GM18511 (cell line): ENCODE results near the gene ADAMTS16.

Source experiments
- ATAC-seq: cut with Tn5 transposase; IDR thresholded peaks from one replicate; pipeline ENCODE4 v1.9.1; 2021; ENCODE audit warnings: mild to moderate bottlenecking, moderate library complexity; ENCODE audit not compliant: unreplicated experiment

The ADAMTS16 gene

DNA sequence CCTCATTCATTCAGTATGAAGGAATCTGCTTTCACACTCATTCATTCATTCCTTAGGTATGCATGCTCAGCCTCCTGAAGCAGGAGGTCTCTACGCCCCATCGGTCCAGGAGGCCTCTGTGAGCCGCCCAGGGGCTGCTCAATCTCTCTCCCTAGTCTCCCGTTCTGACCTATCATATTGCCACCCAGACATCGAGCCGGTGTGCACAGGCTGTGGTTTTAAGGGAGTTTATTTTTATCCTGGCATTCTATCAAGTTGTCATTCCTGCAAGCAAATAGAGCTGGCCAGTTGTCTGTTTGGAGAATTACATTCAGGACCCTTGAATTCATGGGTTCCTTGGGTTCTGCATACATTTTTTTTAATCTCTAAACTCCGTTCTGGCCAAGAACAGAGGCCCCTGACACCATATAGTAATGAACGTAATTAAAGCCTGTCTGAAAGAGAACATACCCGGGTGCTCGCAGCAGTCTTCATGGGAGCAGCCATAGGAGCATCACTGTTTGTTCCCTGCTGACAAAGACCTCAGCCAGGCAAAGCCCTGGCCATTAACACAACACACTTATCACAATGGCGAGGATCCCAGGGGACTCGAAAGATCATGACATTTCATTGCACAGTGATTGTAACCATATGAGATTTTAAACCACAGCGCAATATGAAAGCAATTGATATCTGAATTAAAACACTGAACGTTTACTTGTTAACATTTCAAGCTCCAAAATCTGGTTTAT lies 80.9 kb downstream of the ADAMTS16 start:
- ATAC-seq = no peak

DNA sequence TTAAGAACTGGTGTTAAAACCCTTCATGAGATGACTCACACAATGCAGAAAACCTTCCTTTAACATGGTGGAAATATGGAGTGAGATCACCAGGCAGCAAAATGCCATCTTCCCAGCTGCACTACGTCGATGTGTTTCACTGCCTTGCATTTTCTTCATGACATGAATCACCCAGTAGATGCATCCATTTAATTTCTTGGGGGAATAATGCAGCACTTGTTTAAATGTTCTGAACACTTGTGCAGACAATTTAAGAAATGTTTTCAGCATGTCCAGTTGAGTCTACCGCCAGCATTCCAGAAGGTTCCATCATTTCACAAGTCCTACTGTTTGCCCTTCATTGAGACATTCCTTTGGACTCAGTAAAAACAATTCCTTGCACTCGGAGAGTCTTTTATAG lies 81.6 kb downstream of the ADAMTS16 start:
- ATAC-seq = no peak

DNA sequence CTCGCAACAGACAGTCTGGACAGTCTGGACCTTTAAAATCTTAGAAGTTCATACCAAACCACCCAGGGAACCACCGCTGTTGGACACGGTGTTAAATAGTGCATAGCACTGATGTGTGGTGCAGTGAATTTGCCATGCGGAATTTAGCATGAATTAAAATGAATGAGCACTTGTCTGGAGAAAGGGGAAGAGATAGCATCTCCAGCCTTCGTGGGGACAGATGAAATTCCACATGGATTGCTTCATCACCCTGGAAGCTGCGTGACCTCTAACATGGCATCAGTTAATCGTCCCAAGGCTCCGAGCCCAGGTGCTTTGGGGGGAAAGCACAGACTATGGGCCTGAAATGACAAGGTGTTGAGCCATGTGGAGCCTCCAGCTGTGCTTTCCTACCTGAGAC lies 91.4 kb downstream of the ADAMTS16 start:
- ATAC-seq = no peak

DNA sequence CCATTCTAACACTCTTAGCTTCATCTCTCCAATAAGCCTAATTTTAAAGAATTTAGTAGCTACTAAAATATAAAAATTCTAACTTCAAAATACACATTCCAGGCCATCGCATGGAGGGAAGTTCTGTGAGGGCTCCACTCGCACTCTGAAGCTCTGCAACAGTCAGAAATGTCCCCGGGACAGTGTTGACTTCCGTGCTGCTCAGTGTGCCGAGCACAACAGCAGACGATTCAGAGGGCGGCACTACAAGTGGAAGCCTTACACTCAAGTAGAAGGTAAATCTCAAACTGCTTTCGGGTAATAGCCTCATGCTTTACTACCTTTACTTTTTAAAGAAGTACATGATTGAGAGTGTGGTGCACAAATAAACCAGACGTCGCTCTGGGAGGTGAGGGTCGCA lies 94.8 kb downstream of the ADAMTS16 start:
- ATAC-seq = no peak

DNA sequence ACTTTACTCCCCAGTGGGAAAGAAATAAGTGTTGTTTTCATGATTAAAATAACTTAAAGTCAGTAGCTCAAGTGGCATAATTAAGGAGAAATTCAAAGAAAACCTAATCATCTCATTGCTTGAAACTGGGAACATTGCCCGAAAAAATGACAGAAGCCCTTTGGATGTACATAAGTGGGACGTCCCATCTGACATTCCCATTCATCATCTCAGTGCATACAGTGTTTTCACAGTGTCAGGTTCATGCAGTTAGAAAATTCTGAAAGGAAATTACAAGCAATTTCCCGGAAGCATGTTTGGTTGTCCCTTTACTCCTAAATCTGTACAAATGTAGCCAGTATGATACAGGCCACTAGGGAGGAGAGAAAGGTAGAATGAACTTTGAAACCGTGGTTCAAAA lies 95.6 kb downstream of the ADAMTS16 start:
- no peak for ATAC-seq

DNA sequence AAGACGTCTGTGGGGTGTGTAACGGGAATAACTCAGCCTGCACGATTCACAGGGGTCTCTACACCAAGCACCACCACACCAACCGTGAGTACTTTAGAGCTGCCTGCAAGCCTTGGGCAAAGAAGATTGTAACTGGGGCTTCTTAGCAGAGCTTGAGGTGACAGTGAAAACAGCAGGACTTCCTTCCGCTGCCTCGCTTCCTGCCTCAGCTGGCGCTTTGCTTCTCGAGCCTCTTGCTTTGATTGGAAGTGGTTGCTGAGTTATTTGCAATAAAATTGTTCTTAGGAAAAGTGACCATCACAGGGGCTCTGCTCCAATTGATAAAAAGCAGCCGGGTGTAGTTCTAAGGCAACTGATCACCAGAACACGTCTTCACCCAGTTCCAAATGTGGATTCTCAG lies 99.1 kb downstream of the ADAMTS16 start:
- ATAC-seq = no peak

DNA sequence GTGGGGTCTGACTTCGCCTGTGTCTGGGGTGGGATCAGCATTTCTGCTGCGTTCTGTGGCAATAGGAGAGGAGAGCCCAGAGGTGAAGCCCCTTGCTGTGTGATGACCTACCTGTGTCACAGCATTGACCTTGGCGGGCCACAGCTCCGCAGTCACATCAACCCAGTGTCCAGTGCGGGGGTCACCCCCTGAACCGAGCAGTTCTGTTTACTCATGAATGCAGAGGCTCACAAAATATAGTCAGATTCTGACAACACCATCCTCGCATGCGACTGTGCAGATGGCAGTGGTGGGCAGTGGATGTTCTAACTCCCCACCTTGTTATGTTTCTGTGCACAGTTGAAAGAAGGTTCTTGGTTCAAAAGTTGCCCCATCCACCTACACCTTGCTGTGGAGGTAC lies 100.1 kb downstream of the ADAMTS16 start:
- no peak for ATAC-seq

DNA sequence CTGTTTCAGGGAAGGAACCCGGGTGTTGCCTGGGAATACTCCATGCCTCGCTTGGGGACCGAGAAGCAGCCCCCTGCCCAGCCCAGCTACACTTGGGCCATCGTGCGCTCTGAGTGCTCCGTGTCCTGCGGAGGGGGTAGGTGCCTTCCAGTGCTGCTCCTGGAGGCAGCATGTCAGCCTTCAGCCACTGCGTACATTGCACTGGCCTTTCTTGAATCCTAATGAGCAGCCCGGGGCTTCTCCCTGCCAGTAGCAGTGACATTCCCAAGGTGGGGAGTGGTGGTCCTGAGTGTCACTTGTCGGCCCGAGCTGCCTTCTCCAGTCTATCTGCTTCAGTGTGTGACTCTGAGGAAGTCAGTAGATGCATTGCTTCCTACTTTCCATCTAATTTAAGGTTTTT lies 101.9 kb downstream of the ADAMTS16 start:
- no peak for ATAC-seq

DNA sequence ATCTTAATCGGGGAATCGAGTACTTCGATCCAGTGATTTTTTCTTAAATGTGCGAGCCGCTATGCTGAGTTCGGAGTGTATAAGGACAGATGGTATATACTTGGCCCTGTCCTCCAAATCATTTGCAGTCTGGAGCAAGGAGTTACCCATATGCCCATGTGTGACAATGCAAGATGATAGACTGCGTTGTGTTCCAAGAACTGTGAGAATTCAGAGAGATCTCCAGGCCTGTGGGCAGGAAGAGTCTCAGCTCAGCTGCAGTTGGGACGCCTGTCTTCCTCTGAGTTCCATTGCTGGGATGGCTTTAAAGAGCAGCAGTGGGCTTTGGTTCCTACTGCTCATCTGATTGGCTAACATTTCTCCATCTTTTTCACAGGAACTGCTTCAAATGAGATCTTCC lies 106.6 kb downstream of the ADAMTS16 start:
- ATAC-seq = no peak

DNA sequence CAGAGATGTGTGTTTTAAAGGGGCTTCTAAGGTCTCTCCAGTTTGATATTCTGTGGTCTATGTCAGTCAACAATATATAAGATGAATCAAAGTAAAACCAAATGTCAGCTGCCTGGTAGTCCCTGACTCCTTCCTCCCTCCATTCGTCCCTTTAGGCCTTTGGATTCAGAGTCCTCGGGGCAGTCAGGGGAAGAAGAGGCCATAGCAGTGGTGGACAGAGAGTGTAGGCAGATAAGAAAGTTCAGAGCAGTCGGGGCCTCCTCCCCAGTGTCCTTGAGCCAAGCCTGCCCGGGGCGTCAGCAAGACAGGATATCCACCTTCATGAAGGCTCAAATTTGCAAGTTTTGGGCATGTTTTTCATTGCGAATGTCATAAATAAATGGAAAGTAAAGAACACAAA lies 110.6 kb downstream of the ADAMTS16 start:
- ATAC-seq = no peak

DNA sequence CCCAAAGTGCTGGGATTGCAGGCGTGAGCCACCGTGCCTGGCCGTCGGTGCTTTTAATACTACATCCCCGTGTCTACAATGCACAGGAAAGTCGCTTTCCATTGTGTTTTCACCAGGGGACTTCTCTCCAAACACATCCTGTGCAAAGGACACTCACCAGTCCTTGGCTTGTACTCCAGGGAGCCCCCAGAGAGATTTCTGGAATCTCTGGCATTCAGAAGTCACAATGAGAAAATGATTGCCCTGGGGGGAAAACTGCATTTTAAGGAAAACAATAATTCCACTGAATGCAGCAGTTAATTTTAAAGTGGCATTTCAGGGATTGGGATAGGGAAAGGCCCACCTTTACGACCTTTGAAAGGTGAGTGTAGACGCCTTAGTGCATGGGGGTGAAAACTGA lies 112.0 kb downstream of the ADAMTS16 start:
- no peak for ATAC-seq

DNA sequence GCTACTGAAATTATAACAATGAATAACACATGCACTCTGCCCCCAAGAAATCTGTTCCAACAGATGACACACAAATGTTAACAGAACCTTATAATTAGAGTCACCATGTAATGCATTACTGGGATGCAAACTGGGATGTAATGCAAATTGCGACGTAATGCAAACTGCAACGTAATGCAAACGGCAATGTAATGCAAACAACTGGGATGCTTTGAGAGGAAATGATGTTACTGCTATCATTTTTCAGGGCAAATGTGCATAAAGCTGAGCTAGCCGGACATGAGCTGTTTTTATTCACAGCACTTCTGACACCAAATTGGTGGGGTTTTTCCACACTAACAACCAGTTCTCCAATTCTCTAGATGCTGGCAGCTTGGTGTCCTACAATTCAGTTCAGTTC lies 117.2 kb downstream of the ADAMTS16 start:
- ATAC-seq = no peak

DNA sequence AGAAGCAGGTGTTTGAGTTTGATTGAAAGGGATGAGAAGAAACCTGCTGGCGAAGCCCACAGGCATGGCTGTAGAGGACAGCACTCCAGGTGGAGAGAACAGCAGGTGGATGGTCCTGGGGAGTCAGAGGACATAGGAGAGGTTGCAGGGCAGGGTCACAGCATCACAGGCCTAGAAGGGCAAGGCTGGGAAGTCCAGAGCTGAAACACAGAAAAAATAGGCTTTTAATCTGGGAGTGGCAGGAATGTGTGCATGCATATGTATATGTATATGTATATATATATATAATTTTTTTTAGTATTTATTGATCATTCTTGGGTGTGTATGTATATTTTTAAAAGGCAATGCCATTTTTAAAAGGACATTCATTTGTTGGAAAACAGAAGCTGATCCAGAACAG lies 118.4 kb downstream of the ADAMTS16 start:
- no peak for ATAC-seq

DNA sequence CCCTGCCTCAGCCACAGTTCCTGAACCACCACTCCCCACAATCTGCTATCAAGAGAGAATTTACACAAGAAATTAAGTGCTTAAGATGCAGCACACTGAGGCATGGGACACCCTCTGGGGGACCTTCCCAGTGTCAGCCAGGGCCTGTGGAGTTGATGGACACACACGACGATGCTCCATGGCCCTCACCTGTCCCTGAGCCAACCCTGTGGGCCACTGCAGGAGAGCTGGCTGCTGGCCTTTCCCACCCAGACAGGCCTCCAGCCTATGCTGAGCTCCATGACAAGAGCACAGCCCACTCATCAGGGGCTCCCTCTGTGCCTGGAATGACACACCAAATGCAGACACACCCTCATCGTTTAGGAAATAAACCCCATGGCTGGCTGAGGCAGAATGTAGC lies 124.6 kb downstream of the ADAMTS16 start:
- no peak for ATAC-seq

DNA sequence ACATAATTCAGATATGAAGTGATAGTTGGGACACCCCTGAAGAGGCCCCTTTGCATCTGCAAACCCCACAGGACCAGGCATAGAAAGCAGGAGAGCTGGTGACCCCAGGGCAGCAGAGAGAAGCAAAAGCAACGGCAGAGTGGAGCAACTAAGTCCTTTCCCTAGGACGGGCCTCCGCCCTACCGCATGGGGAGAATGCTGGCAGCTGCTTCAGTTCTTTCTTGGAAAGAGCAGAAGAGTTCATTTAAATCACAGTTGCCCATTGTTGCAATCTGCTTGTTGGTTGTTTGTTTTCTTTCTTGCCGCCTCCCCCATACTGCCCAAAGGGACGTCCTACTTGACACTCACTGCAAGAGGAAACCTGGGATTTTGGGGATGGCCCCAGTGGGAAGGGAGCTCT lies 126.2 kb downstream of the ADAMTS16 start:
- no peak for ATAC-seq

DNA sequence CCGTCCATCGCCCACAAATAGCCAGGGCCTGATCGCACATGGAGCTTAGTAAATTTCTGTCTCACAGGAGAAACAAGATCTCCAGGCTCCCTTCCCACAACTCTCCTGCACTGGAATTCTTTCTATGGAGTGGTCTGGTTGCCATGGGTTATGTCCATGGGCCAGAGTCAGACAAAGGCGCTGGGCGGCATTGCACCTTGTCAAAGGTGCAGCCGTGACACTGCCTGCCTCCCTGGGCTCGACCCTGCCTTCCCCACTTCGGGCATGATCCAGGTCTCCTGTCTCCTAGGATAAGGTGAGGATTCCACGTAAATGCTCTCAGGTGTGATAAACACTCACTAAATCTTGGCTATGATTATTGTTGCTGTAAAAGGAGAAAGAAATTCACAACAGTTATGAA lies 130.0 kb downstream of the ADAMTS16 start:
- ATAC-seq = no peak

DNA sequence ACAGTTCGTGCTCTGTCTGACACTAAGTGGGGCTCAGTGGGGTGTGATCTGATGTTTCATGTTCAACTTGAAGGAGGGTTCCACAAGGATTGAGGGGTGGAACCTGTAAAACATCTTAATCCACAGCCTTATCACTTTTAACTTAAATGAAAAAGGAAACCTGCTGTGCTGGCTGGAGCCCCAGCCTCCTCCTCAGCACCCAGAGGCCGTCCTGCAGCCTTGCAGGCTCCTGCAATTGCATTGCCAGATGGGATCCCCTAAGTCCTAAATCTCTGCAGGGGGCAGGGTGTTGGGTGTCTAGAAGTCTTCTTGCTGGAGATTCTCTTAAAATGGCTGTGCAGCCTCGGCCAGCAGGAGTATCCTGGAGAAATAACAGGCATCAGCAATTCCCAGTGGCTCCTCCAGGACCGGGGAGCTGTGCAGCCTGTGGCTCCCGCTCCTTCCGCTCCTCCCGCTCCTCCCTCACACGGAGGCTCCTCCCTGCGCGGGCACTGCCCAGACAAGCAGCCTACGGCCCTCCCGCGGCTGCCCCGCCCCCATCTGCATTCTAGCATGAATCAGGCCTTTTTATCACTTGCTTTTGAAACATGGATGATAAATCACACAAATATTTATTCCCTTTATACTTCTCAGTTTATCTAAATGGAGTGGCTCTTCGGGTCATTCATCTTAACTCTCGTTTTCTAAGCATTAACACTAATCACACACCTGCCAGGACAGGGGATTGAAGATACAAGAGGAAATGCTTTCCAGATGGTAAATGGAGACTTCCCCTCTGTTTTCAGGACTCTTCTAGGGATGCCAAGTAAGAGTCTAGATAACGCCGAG lies 131.0 kb downstream of the ADAMTS16 start:
- no peak for ATAC-seq

DNA sequence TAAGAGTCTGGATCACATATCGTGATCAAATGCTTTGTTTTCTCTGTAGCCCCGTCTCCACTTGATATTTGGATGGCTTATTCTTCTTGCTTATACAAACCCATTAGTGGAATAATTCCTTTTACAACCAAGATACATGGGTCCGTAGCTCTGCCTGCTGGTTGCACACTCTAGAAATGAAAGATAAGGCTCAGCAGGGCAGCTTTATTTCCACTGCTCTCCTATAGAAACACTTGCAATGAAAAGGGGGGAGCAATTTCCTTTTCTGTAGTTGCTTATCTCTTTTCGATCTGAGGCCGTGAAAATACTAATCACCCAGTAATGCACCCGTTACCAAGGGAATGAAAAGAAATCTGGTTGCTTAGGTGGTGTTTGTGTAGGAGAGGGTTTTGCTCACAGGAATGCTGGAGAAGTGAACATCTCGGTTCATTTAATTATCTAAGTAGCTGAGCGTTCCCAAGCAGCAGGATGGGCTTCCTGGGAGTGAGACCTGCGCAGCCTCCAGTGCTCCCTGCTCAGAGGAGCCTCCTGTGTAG lies 131.7 kb downstream of the ADAMTS16 start:
- ATAC-seq = no peak

DNA sequence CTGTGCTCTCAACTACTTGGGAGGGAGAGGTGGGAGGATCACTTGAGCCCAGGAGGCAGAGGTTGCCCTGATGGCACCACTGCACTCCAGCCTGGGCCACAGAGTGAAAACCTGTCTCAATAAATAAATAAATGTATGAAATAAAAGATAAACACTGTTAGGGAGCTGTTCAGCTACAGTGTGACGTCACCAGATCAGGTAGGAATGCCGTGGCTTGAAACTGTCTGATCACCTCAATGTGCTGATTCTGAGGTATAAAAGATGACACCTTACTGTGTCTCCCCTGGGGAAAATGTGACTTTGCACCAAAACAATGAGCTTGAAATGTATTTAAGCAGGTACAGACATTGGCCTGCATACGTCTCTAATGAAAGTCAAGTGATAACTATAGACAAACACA lies 133.3 kb downstream of the ADAMTS16 start:
- no peak for ATAC-seq

DNA sequence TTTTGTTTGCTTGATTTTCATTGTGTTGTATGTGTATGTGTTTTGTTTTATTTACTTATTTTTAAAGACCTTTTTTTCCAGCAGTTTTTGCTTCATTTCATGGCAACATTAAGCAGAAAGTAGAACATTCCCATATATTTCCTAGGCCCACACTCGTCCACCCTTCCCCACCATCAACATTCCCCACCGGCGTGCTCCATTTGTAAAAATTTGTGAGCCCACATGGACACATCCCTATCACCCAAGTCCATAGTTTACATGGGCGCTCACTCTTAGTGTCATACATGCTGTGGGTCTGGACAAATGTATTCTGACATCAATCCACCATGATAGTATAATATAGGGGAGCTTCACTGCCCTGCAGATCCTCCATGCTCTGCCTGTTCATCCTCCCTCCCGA lies 133.8 kb downstream of the ADAMTS16 start:
- no peak for ATAC-seq

DNA sequence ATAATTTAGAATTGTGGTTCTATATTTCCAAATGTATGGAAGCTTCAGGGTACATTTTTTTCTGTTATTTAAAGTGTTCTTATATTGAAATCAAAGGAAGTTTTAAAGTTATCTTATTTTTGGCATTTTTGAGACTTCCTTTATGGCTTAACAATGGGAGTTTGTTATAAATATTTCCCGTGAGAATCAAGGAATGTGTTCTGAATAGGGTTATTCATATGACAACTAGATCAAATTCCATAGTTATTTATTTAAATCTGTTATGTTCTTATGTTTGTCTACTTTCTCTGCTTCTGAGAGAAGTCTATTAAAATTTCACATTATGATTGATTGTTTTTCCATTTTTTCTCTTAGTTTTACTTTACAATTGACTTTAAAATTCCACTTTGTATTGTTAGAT lies 135.1 kb downstream of the ADAMTS16 start:
- ATAC-seq = no peak

DNA sequence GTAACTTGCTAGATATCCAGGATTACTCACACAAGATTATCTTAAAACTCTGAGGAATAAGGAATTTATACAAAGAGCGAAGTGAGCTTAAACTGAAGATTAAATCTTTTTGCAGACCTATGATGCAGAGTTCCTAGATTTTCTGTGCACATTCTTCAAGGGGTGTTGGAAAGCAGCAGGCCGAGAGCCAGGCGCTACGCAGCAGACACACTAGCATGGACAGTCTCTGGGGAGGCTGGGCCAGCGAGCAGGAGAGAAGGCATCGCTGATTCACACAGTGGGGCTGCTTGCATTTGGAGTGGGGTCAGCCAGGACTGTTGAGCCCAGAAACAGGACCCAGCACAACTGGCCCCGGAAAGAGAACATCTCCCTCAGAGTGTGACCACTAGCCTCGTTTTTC lies 136.3 kb downstream of the ADAMTS16 start:
- ATAC-seq = no peak
